Spleen (tissue), 11 donors: ENCODE data around the gene HMCN1. TPM values are rescaled to one million over a fixed set of nuclear protein-coding genes. Genes with fewer than 3 reads are reported as not detected.

ENCODE experiments used
- DNase-seq: peaks from one replicate; pipeline ENCODE4 v3.0.0-alpha.2; 2020
- H3K27ac ChIP-seq, 8 donors: fragments of 200-600 bp; sonication (generic) in 7 of 8; 1 replicate in 4 of 8; 2 replicates in 4 of 8; pipeline versions ENCODE4 v1.5.0 to v1.8.0; 2016 to 2021; ENCODE audit warnings: inconsistent platforms in 4 of 8, mild to moderate bottlenecking in 4 of 8, moderate library complexity in 1 of 8
- H3K27me3 ChIP-seq, 7 donors: fragments of 200-600 bp; sonication (generic) in 6 of 7; replicated peaks in 1 of 7; 1 replicate in 4 of 7; 2 replicates in 3 of 7; pipeline versions ENCODE4 v1.5.0 to v1.8.0; 2016 to 2021; ENCODE audit warnings: inconsistent platforms in 3 of 7, mild to moderate bottlenecking in 1 of 7
- H3K36me3 ChIP-seq, 6 donors: fragments of 200-600 bp; sonication (generic) in 5 of 6; 1 replicate in 4 of 6; 2 replicates in 2 of 6; pipeline versions ENCODE4 v1.5.0 to v1.8.0; 2016 to 2021; ENCODE audit warnings: inconsistent platforms in 2 of 6
- H3K4me1 ChIP-seq, 6 donors: fragments of 200-600 bp; sonication (generic) in 5 of 6; 1 replicate in 3 of 6; 2 replicates in 3 of 6; pipeline versions ENCODE4 v1.5.0 to v1.8.0; 2016 to 2021; ENCODE audit warnings: inconsistent platforms in 3 of 6
- H3K4me3 ChIP-seq, 8 donors: fragments of 200-600 bp; sonication (generic) in 7 of 8; 1 replicate in 4 of 8; 2 replicates in 4 of 8; pipeline versions ENCODE4 v1.5.0 to v1.8.0; 2016 to 2021; ENCODE audit warnings: inconsistent platforms in 4 of 8, mild to moderate bottlenecking in 4 of 8, moderate library complexity in 2 of 8
- H3K9me3 ChIP-seq, 8 donors: fragments of 200-600 bp; sonication (generic) in 7 of 8; 1 replicate in 4 of 8; 2 replicates in 4 of 8; pipeline versions ENCODE4 v1.5.0 to v1.8.0; 2016 to 2021; ENCODE audit warnings: inconsistent platforms in 4 of 8
- POLR2A ChIP-seq, 3 donors: fragments of 450-650 bp; IDR thresholded peaks; one replicate each; pipeline ENCODE4 v1.5.1; 2017; ENCODE audit warnings: antibody characterized with exemption in 3 of 3, mild to moderate bottlenecking in 1 of 3
- POLR2AphosphoS5 ChIP-seq, 3 donors: sonication (generic); formaldehyde crosslinking; IDR thresholded peaks; one replicate each; pipeline ENCODE4 v1.5.1; 2017; ENCODE audit warnings: antibody characterized with exemption in 3 of 3
- WGBS, 5 donors: extraction: QIAGEN DNeasy Blood & Tissue Kit in 3 of 5; methylation state at CpG; one replicate each; pipeline versions ENCODE4 v1.1.5 to v1.1.7; 2013 to 2018; 5-methylcytosine and 5-hydroxymethylcytosine counted together
- intact Hi-C: fragments of 100-400 bp; cut with DNase I; formaldehyde crosslinking; loops from one replicate; pipeline ENCODE4 v1.15.0; 2023; ENCODE audit warnings: low total_unique reads
- polyA plus RNA-seq, 3 donors: library from polyadenylated mRNA; stranded (reverse); fragments of 200-250 nt; gene quantifications; one replicate each; pipeline ENCODE4 v1.2.1, GENCODE V29; 2013
- total RNA-seq, 7 donors: library from RNA; depleted of rRNA in 3 of 7; stranded (reverse); fragments of >200 nt in 3 of 7; fragmentation: NEBNext Ultra II Directional in 4 of 7; extraction: Animal tissue kit (Norgen Biotek cat#: 25700) in 4 of 7; gene quantifications; one replicate each; pipeline versions ENCODE4 v1.1.0 to v1.2.1, GENCODE V29; 2016 to 2021
- TF ChIP-seq, protein P1 (sequence below), 11 experiments: fragments of 200-600 bp in 7 of 11; fragments of 450-650 bp in 4 of 11; sonication (generic) in 4 of 11; IDR thresholded peaks in 8 of 11; conservative IDR thresholded peaks in 3 of 11; 1 replicate in 7 of 11; 2 replicates in 4 of 11; pipeline versions ENCODE4 v1.4.0 to v1.8.0; 2016 to 2021; ENCODE audit warnings: antibody characterized with exemption in 11 of 11, inconsistent platforms in 4 of 11, mild to moderate bottlenecking in 1 of 11
- donor health status: healthy with polysubstance abuse.
- donor health status: DM: no; HTN: no; CAD: no; lungs with moderate emphysema.
- donor health status: DM: no; HTN: no; CAD: no.
- donor health status: Bipolar disorder and iron deficiency.
- donor health status: healthy.
- donor health status: DM: no; HTN: no; CAD: no.
- donor health status: DM: yes; HTN: yes; CAD: no.

HMCN1 gene
- total and polyA plus RNA-seq, 10 donors: 1.2 to 28.8 (median 19.9) TPM

GRCh38 chr1:185907246-185907645, 173.1 kb downstream of the HMCN1 start:
- H3K9me3 ChIP-seq: no peaks in the 10 kb centered on the region
- intact Hi-C loops: no loop called here
- H3K36me3 ChIP-seq: no peaks in the 10 kb centered on the region
- 59 to 83% (median 68%) methylated on average over 2 of the region's 2 CpGs for WGBS, 5 donors
- no peak for DNase-seq
- TF ChIP-seq, protein P1, sequence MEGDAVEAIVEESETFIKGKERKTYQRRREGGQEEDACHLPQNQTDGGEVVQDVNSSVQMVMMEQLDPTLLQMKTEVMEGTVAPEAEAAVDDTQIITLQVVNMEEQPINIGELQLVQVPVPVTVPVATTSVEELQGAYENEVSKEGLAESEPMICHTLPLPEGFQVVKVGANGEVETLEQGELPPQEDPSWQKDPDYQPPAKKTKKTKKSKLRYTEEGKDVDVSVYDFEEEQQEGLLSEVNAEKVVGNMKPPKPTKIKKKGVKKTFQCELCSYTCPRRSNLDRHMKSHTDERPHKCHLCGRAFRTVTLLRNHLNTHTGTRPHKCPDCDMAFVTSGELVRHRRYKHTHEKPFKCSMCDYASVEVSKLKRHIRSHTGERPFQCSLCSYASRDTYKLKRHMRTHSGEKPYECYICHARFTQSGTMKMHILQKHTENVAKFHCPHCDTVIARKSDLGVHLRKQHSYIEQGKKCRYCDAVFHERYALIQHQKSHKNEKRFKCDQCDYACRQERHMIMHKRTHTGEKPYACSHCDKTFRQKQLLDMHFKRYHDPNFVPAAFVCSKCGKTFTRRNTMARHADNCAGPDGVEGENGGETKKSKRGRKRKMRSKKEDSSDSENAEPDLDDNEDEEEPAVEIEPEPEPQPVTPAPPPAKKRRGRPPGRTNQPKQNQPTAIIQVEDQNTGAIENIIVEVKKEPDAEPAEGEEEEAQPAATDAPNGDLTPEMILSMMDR (IDR thresholded peaks at IDR 0.05 in 8 of 11, conservative IDR thresholded peaks at IDR 0.05 in 3 of 11): no peak
- no peak for TF ChIP-seq POLR2AphosphoS5 (IDR thresholded peaks at IDR 0.05)
- no peak for TF ChIP-seq POLR2A (IDR thresholded peaks at IDR 0.05)
- H3K27ac ChIP-seq: no peak overlapping the region
- no peak overlapping the region for H3K4me3 ChIP-seq
- no peaks in the 10 kb centered on the region for H3K27me3 ChIP-seq
- H3K4me1 ChIP-seq: no peaks in the 10 kb centered on the region

DNA sequence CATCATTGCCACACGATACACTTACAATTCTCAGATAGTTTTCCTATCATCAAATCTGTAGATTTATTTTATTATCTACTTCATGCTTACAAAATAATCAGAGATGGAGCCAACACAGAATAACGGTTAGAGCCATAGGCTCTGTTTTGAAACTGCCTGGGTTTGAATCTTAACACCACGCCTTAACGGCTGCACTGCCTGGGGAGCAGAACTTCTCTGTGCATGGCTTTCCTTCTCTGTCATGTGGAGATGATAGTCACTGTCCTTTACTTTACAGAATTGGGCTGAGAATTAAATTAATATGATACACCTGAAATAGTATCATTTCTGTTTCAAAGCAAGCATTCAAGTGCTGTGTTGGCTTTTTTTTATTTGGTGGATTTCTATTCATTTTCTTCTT, 177.8 kb downstream of the HMCN1 start:
- 88 to 99% (median 94%) methylated on average over 4 of the region's 4 CpGs for WGBS, 5 donors
- DNase-seq: no peak
- Histone ChIP-seq H3K4me3 (no peak overlapping the region), H3K27ac (no peak overlapping the region), H3K4me1 (no peaks in the 10 kb centered on the region), H3K27me3 (no peaks in the 10 kb centered on the region), H3K9me3 (no peaks in the 10 kb centered on the region), H3K36me3 (no peaks in the 10 kb centered on the region)
- intact Hi-C loops: no loop called here
- TF ChIP-seq, protein P1 (IDR thresholded peaks at IDR 0.05 in 8 of 11, conservative IDR thresholded peaks at IDR 0.05 in 3 of 11): no peak
- TF ChIP-seq POLR2A (IDR thresholded peaks at IDR 0.05) (no peak), POLR2AphosphoS5 (IDR thresholded peaks at IDR 0.05) (no peak)

GRCh38 chr1:185912504-185912903, 178.3 kb downstream of the HMCN1 start:
- no peak overlapping the region for H3K27ac ChIP-seq
- H3K4me3 ChIP-seq: no peak overlapping the region
- TF ChIP-seq POLR2AphosphoS5 (IDR thresholded peaks at IDR 0.05) (no peak), POLR2A (IDR thresholded peaks at IDR 0.05) (no peak)
- TF ChIP-seq, protein P1 (IDR thresholded peaks at IDR 0.05 in 8 of 11, conservative IDR thresholded peaks at IDR 0.05 in 3 of 11): no peak
- no peaks in the 10 kb centered on the region for H3K4me1 ChIP-seq
- WGBS, 5 donors: 50 to 75% (median 64%) methylated on average over 2 of the region's 2 CpGs
- no peak for DNase-seq
- no peaks in the 10 kb centered on the region for H3K9me3 ChIP-seq
- H3K36me3 ChIP-seq: no peaks in the 10 kb centered on the region
- no peaks in the 10 kb centered on the region for H3K27me3 ChIP-seq
- intact Hi-C loops: no loop called here

DNA sequence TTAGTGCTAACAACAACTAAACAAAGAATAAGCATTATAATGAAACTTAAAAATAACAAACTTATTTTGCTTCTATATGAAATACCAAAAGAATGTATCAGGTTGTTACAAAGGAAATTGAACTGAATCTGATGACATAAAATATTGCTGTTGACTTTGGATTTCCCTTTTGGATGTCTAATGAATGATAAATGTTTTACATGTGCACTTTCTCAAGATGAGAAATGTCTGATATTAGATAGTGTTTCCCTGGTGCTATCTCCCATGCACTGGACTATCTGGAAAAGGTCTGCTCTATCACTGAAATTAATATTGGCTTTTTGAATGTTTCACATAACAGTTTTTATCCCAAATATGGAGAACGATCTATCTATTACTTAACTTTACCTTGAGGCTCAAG, 179.9 kb downstream of the HMCN1 start:
- intact Hi-C loops: no loop called here
- Histone ChIP-seq H3K4me1 (no peaks in the 10 kb centered on the region), H3K36me3 (no peaks in the 10 kb centered on the region), H3K4me3 (no peak overlapping the region), H3K27me3 (no peaks in the 10 kb centered on the region), H3K9me3 (no peaks in the 10 kb centered on the region), H3K27ac (no peak overlapping the region)
- no peak for DNase-seq
- 81 to 97% (median 89%) methylated on average over 1 of the region's 1 CpG for whole genome bisulfite sequencing, 5 donors
- TF ChIP-seq, protein P1 (IDR thresholded peaks at IDR 0.05 in 8 of 11, conservative IDR thresholded peaks at IDR 0.05 in 3 of 11): no peak
